Suprapubic skin (tissue), 4 donors: ENCODE results near the gene SOCS3. TPM values are rescaled to one million over a fixed set of nuclear protein-coding genes. Genes with fewer than 3 reads are reported as not detected.

Experiments
- DNase-seq, 2 donors: peaks; one replicate each; pipeline ENCODE4 v3.0.0-alpha.2; 2019; ENCODE audit warnings: low spot score in 2 of 2
- H3K27ac ChIP-seq: fragments of 200-600 bp; sonication (generic); one replicate; pipeline ENCODE4 v1.5.1; 2019
- H3K27me3 ChIP-seq: fragments of 200-600 bp; sonication (generic); one replicate; pipeline ENCODE4 v1.5.1; 2019
- H3K36me3 ChIP-seq: fragments of 200-600 bp; sonication (generic); one replicate; pipeline ENCODE4 v1.5.1; 2019
- H3K4me1 ChIP-seq: fragments of 200-600 bp; sonication (generic); one replicate; pipeline ENCODE4 v1.5.1; 2019
- H3K4me3 ChIP-seq: fragments of 200-600 bp; sonication (generic); one replicate; pipeline ENCODE4 v1.5.1; 2019; ENCODE audit warnings: mild to moderate bottlenecking
- H3K9me3 ChIP-seq: fragments of 200-600 bp; sonication (generic); one replicate; pipeline ENCODE4 v1.5.1; 2019
- EP300 ChIP-seq: sonication (generic); formaldehyde crosslinking; IDR thresholded peaks from one replicate; pipeline ENCODE4 v1.6.1; 2017; ENCODE audit warnings: antibody characterized with exemption
- POLR2A ChIP-seq, 2 donors: fragments of 450-650 bp; IDR thresholded peaks; one replicate each; pipeline ENCODE4 v1.6.1; 2017; ENCODE audit warnings: antibody characterized with exemption in 2 of 2, mild to moderate bottlenecking in 2 of 2, moderate library complexity in 2 of 2
- POLR2AphosphoS5 ChIP-seq, 3 donors: sonication (generic); formaldehyde crosslinking; IDR thresholded peaks; one replicate each; pipeline ENCODE4 v1.6.1; 2017; ENCODE audit warnings: antibody characterized with exemption in 3 of 3
- WGBS: methylation state at CpG from one replicate; pipeline ENCODE4 v1.1.5; 2018; 5-methylcytosine and 5-hydroxymethylcytosine counted together
- total RNA-seq, 4 donors: library from RNA; depleted of rRNA; stranded (reverse); fragments of >200 nt; gene quantifications; one replicate each; pipeline ENCODE4 v1.1.0, GENCODE V29; 2016
- TF ChIP-seq, protein P1 (sequence below), 2 donors: fragments of 200-600 bp in 1 of 2; fragments of 450-650 bp in 1 of 2; sonication (generic) in 1 of 2; IDR thresholded peaks; one replicate each; pipeline ENCODE4 v1.5.1; 2016 to 2019; ENCODE audit warnings: antibody characterized with exemption in 2 of 2, mild to moderate bottlenecking in 1 of 2, moderate library complexity in 1 of 2

The SOCS3 gene
- total RNA-seq, 4 donors from 2014 or later: 33.2 to 264 (median 60.9) TPM

DNA sequence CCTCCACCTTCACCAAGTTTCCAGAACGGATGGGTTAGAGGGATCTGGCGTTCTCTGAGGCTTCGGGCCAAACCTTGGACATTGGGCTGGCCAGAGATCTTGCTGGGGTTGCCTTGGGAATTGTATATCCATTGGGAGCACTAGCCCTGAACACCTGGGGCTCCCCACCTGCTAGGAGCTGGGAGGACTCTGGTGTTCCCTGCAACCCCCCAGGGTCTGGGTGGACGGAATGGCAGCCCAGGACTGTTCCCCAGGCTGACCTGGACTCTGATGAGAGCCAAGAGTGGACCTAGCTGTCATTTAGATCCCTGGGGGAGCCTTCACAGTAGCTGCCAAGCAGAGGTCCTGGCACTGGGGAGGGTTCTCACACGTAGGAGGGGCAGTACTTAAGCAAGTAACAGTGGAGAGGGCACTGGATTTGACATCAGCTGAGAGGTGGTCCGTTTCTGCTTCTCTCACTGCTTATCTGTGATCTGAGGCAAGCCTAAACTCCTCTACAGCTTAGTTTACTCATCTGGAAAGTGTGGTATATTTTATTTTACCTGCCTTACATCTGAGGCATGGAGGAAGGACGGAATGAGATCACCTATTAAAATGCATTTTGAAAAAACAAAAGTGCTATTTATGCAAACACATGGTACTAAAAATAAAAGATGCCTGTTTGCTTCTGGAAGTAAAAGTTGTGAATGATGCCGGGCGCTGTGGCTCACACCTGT, 11.7 kb downstream of the SOCS3 start:
- no peak for TF ChIP-seq POLR2A (IDR thresholded peaks at IDR 0.05)
- Histone ChIP-seq H3K27me3 (no peaks in the 10 kb centered on the region), H3K9me3 (no peaks in the 10 kb centered on the region), H3K27ac (no peak overlapping the region), H3K36me3 (no peaks in the 10 kb centered on the region), H3K4me3 (no peak overlapping the region), H3K4me1 (peaks cover 88% of the 10 kb centered on the region)
- WGBS: 67% methylated on average over 8 of the region's 9 CpGs
- no peak for DNase-seq

DNA sequence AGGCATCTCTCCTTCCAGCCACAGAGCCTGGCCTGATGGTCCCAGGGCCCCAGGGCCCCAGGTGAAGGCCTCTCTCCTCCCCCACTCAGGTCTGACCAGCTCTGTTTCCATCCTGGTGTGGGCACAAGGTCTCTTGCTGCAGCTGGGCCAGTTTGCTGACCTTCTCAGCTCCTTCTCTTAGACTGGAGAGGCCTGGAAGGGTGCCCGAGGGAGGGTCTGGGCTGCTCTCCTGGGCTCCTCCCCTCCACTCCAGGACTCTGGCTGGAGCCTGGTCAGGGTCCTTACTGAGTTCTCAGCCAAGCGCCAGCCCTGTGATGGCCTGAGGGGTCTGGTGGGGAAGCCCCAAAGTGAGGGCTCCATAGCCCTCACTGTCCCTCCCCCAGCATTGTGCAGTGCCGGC, 12.4 kb downstream of the SOCS3 start:
- H3K27me3 ChIP-seq: no peaks in the 10 kb centered on the region
- 43% methylated on average over 1 of the region's 3 CpGs for WGBS
- no peaks in the 10 kb centered on the region for H3K36me3 ChIP-seq
- DNase-seq: no peak
- no peaks in the 10 kb centered on the region for H3K9me3 ChIP-seq
- H3K4me1 ChIP-seq: peaks cover 88% of the 10 kb centered on the region
- H3K4me3 ChIP-seq: no peak overlapping the region
- no peak overlapping the region for H3K27ac ChIP-seq
- TF ChIP-seq, protein P1, sequence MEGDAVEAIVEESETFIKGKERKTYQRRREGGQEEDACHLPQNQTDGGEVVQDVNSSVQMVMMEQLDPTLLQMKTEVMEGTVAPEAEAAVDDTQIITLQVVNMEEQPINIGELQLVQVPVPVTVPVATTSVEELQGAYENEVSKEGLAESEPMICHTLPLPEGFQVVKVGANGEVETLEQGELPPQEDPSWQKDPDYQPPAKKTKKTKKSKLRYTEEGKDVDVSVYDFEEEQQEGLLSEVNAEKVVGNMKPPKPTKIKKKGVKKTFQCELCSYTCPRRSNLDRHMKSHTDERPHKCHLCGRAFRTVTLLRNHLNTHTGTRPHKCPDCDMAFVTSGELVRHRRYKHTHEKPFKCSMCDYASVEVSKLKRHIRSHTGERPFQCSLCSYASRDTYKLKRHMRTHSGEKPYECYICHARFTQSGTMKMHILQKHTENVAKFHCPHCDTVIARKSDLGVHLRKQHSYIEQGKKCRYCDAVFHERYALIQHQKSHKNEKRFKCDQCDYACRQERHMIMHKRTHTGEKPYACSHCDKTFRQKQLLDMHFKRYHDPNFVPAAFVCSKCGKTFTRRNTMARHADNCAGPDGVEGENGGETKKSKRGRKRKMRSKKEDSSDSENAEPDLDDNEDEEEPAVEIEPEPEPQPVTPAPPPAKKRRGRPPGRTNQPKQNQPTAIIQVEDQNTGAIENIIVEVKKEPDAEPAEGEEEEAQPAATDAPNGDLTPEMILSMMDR (IDR thresholded peaks at IDR 0.05): no peak
- no peak for TF ChIP-seq EP300
- TF ChIP-seq POLR2A (IDR thresholded peaks at IDR 0.05): no peak
- TF ChIP-seq POLR2AphosphoS5 (IDR thresholded peaks at IDR 0.05): no peak

DNA sequence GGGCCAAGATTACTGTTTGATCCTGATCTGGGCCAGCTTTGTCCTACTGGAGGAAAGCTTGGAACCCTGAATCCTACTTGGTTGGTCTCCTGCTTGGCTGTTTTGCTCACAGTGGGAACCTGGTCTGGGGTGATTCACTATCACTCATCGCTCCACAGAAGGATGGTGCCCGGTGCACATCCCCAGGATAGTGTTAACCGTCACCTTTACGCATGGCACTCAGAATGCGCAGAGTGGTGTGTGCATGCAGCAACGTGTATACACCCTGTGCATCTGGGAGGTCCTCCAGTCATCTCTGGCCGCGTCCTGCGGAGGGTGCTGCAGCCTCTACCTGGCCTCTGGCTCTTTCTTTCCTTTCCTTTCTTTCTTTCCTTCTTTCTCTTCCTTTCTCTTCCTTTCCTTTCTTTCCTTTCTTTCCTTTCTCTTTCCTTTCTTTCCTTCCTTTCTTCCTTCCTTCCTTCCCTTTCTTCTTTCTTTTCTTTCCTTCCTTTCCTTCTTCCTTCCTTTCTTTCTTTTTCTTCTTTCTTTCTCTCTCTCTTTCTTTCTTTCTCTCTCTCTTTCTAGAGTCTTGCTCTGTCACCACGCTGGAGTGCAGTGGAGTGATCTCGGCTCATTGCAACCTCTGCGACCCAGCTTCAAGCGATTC, 13.1 kb downstream of the SOCS3 start:
- H3K27me3 ChIP-seq: no peaks in the 10 kb centered on the region
- H3K36me3 ChIP-seq: no peaks in the 10 kb centered on the region
- no peak overlapping the region for H3K4me3 ChIP-seq
- no peak for DNase-seq
- peaks cover 88% of the 10 kb centered on the region for H3K4me1 ChIP-seq
- no peak for TF ChIP-seq POLR2A (IDR thresholded peaks at IDR 0.05)
- TF ChIP-seq, protein P1 (IDR thresholded peaks at IDR 0.05): no peak
- TF ChIP-seq EP300: no peak
- no peak for TF ChIP-seq POLR2AphosphoS5 (IDR thresholded peaks at IDR 0.05)
- no peak overlapping the region for H3K27ac ChIP-seq
- H3K9me3 ChIP-seq: no peaks in the 10 kb centered on the region
- 87% methylated on average over 13 of the region's 13 CpGs for WGBS

DNA sequence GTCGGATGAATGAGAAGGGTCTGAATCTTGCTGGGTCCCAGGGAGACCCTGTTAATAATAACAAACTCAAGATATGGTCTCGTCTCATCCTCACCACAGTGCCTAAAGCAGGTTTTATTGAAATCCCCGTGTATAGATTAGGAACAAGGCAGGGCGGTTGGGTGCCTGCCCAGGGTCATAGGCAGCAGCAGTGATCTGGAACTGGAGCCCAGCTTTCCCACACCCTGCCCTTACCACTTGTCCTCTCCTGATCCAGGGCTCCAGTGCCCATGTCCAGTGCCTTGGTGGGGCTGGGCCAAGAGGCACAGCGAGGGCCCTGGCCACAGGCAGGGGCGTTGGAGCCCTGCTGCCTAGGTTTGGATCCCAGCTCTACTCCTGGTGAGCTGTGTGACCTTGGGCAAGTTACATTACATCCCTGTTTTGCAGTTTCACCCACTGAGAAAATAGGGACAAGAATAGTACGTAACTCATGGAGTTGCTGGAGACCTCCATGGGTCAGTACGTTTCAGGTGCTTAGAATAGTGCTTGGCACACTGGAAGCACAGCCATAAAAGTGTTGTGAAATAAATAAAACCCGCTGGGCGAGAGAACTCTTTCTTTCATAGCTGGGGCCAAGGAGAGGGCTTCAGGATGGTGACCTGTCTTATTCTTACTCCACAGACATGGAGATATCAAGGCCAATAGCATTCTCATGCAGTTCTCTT, 13.9 kb downstream of the SOCS3 start:
- no peaks in the 10 kb centered on the region for H3K9me3 ChIP-seq
- DNase-seq: no peak
- no peak for TF ChIP-seq EP300
- no peak for TF ChIP-seq POLR2A (IDR thresholded peaks at IDR 0.05)
- TF ChIP-seq, protein P1 (IDR thresholded peaks at IDR 0.05): no peak
- TF ChIP-seq POLR2AphosphoS5 (IDR thresholded peaks at IDR 0.05): no peak
- no peak overlapping the region for H3K27ac ChIP-seq
- no peaks in the 10 kb centered on the region for H3K36me3 ChIP-seq
- peaks cover 85% of the 10 kb centered on the region for H3K4me1 ChIP-seq
- WGBS: 90% methylated on average over 10 of the region's 10 CpGs
- no peak overlapping the region for H3K4me3 ChIP-seq
- no peaks in the 10 kb centered on the region for H3K27me3 ChIP-seq

DNA sequence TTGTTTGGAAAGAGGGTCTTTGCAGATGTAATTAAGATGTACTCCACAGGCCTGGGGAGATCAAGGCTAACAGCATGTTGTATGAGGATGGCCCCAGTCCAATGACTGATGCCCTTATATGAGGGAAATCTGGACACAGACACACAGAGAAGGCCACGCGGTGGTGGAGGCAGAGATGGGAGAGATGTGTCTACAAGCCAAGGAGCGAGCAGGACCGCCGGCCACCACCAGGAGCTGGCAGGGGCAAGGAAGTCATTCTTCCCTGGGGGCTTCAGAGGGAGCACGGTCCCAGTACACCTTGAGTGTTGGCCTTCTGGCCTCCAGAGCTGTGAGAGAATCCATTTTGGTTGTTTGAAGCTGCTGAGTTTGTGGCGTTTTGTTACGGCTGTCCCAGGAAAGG, 14.7 kb downstream of the SOCS3 start:
- no peaks in the 10 kb centered on the region for H3K36me3 ChIP-seq

More for the DNA sequence above, 14.7 kb downstream of the SOCS3 start:
- no peak for DNase-seq
- WGBS: 96% methylated on average over 8 of the region's 8 CpGs
- no peaks in the 10 kb centered on the region for H3K27me3 ChIP-seq
- peaks cover 77% of the 10 kb centered on the region for H3K4me1 ChIP-seq
- H3K4me3 ChIP-seq: no peak overlapping the region
- H3K9me3 ChIP-seq: no peaks in the 10 kb centered on the region
- TF ChIP-seq, protein P1 (IDR thresholded peaks at IDR 0.05): no peak
- TF ChIP-seq EP300: no peak
- no peak for TF ChIP-seq POLR2A (IDR thresholded peaks at IDR 0.05)
- no peak for TF ChIP-seq POLR2AphosphoS5 (IDR thresholded peaks at IDR 0.05)
- no peak overlapping the region for H3K27ac ChIP-seq
